Uterus (tissue), 4 donors: ENCODE results near the gene MED16. TPM values are rescaled to one million over a fixed set of nuclear protein-coding genes. Genes with fewer than 3 reads are reported as not detected.

Experiments used
- DNase-seq, 2 donors: peaks; one replicate each; pipeline ENCODE4 v3.0.0-alpha.2; 2019 to 2020
- H3K27ac ChIP-seq, 2 donors: fragments of 200-600 bp; sonication (generic); 1 replicate in 1 of 2; 2 replicates in 1 of 2; pipeline ENCODE4 v1.5.1; 2016 to 2018
- H3K27me3 ChIP-seq, 2 donors: fragments of 200-600 bp; sonication (generic); one replicate each; pipeline ENCODE4 v1.5.1; 2018 to 2019; ENCODE audit warnings: control low read depth in 1 of 2
- H3K36me3 ChIP-seq, 2 donors: fragments of 200-600 bp; sonication (generic); one replicate each; pipeline ENCODE4 v1.5.1; 2019; ENCODE audit warnings: control low read depth in 1 of 2
- H3K4me1 ChIP-seq, 2 donors: fragments of 200-600 bp; sonication (generic); one replicate each; pipeline ENCODE4 v1.5.1; 2018 to 2019; ENCODE audit warnings: control low read depth in 1 of 2
- H3K4me3 ChIP-seq, 2 donors: fragments of 200-600 bp; sonication (generic); 1 replicate in 1 of 2; 2 replicates in 1 of 2; pipeline ENCODE4 v1.5.1; 2018 to 2019; ENCODE audit warnings: mild to moderate bottlenecking in 1 of 2
- H3K9me3 ChIP-seq, 2 donors: fragments of 200-600 bp; sonication (generic); one replicate each; pipeline ENCODE4 v1.5.1; 2019; ENCODE audit warnings: control low read depth in 1 of 2
- CTCF ChIP-seq, 4 experiments: fragments of 200-600 bp in 2 of 4; fragments of 450-650 bp in 2 of 4; sonication (generic) in 2 of 4; IDR thresholded peaks; one replicate each; pipeline ENCODE4 v1.5.1; 2016 to 2019; ENCODE audit warnings: antibody characterized with exemption in 4 of 4, mild to moderate bottlenecking in 2 of 4, moderate library complexity in 1 of 4
- POLR2A ChIP-seq, 2 donors: fragments of 450-650 bp; IDR thresholded peaks; one replicate each; pipeline ENCODE4 v1.6.1; 2016; ENCODE audit warnings: antibody characterized with exemption in 2 of 2, mild to moderate bottlenecking in 1 of 2, moderate library complexity in 1 of 2
- intact Hi-C: fragments of 100-400 bp; cut with DNase I; formaldehyde crosslinking; loops from one replicate; pipeline ENCODE4 v1.15.1; 2023; ENCODE audit warnings: low total_unique reads
- total RNA-seq, 4 donors: library from RNA; depleted of rRNA in 3 of 4; stranded (reverse); fragments of >200 nt in 3 of 4; gene quantifications; one replicate each; pipeline versions ENCODE4 v1.1.0 to v1.2.4, GENCODE V29; 2014 to 2023
- donor health status: DM: yes; HTN: yes; CAD: no.

MED16 gene
- total RNA-seq, 4 donors from 2014 or later, result 12.0 to 69.1 (median 43.1) TPM

GRCh38 chr19:885536-886224 is 7.3 kb downstream of the MED16 start:
- Histone ChIP-seq H3K36me3 (no peaks in the 10 kb centered on the region), H3K4me1 (no peaks in the 10 kb centered on the region), H3K9me3 (no peaks in the 10 kb centered on the region), H3K27ac (no peak overlapping the region), H3K27me3 (no peaks in the 10 kb centered on the region), H3K4me3 (no peak overlapping the region)
- intact Hi-C loops, result no loop called here
- TF ChIP-seq CTCF (IDR thresholded peaks at IDR 0.05) (no peak), POLR2A (IDR thresholded peaks at IDR 0.05) (no peak)
- DNase-seq, result no peak

GRCh38 chr19:884420-885211 is 8.4 kb downstream of the MED16 start:
- Histone ChIP-seq H3K4me1 (no peaks in the 10 kb centered on the region), H3K4me3 (no peak overlapping the region), H3K27me3 (no peaks in the 10 kb centered on the region), H3K9me3 (no peaks in the 10 kb centered on the region), H3K36me3 (no peaks in the 10 kb centered on the region), H3K27ac (no peak overlapping the region)
- no peak for DNase-seq
- intact Hi-C loops, result no loop called here
- TF ChIP-seq POLR2A (IDR thresholded peaks at IDR 0.05), result no peak
- TF ChIP-seq CTCF (IDR thresholded peaks at IDR 0.05), result no peak

GRCh38 chr19:883661-884211 is 9.3 kb downstream of the MED16 start:
- H3K36me3 ChIP-seq, result no peaks in the 10 kb centered on the region

GRCh38 chr19:882871-883497 is 10.0 kb downstream of the MED16 start:
- H3K36me3 ChIP-seq, result no peaks in the 10 kb centered on the region
- intact Hi-C loops, result no loop called here
- DNase-seq, result no peak
- TF ChIP-seq POLR2A (IDR thresholded peaks at IDR 0.05), result no peak
- TF ChIP-seq CTCF (IDR thresholded peaks at IDR 0.05), result no peak
- no peaks in the 10 kb centered on the region for H3K4me1 ChIP-seq
- no peaks in the 10 kb centered on the region for H3K9me3 ChIP-seq
- H3K4me3 ChIP-seq, result no peak overlapping the region
- H3K27ac ChIP-seq, result no peak overlapping the region
- no peaks in the 10 kb centered on the region for H3K27me3 ChIP-seq

More at GRCh38 chr19:883661-884211, 9.3 kb downstream of the MED16 start:
- TF ChIP-seq CTCF (IDR thresholded peaks at IDR 0.05) (no peak), POLR2A (IDR thresholded peaks at IDR 0.05) (no peak)
- H3K4me1 ChIP-seq, result no peaks in the 10 kb centered on the region
- DNase-seq, result no peak
- H3K27ac ChIP-seq, result no peak overlapping the region
- no peaks in the 10 kb centered on the region for H3K27me3 ChIP-seq
- intact Hi-C loops, result no loop called here
- no peak overlapping the region for H3K4me3 ChIP-seq
- no peaks in the 10 kb centered on the region for H3K9me3 ChIP-seq
